ENCODE results near the gene RIC8B. TPM values are rescaled to one million over a fixed set of nuclear protein-coding genes. Genes with fewer than 3 reads are reported as not detected.
A peak's percentile ranks its signal among the peaks of the same experiment; 100 is the strongest.

Gene RIC8B
- total RNA-seq, 1 donor from 2014 or later = 16.7 TPM

DNA sequence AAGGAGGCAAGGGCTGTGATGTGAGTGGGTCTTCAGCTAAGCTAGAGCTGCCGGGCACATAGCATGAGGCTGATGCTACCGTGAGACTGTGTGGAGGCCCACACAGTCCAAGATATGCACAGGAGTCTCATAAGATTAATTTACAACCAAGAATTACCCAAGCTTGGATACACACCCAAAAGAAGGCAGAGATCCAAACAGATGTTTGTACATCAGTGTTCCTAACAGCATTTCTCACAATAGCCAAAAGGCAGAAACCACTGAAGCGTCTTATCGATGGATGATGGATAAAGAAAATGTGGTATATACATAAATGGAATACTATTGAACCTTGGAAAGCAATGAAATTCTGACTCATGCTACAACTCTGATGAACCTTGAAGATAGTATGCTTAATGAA lies 40.8 kb upstream of the RIC8B start:
- DNase-seq (no peak), ATAC-seq (no peak)
- no peak overlapping the region for H3K27ac ChIP-seq
- intact Hi-C loops (cut with DNase I) = no loop called here
- no peaks in the 10 kb centered on the region for H3K9me3 ChIP-seq
- H3K27me3 ChIP-seq (ENCODE audit: low read depth) = no peaks in the 10 kb centered on the region
- H3K36me3 ChIP-seq = no peaks in the 10 kb centered on the region
- no peak overlapping the region for H3K4me3 ChIP-seq
- TF ChIP-seq, protein P1, sequence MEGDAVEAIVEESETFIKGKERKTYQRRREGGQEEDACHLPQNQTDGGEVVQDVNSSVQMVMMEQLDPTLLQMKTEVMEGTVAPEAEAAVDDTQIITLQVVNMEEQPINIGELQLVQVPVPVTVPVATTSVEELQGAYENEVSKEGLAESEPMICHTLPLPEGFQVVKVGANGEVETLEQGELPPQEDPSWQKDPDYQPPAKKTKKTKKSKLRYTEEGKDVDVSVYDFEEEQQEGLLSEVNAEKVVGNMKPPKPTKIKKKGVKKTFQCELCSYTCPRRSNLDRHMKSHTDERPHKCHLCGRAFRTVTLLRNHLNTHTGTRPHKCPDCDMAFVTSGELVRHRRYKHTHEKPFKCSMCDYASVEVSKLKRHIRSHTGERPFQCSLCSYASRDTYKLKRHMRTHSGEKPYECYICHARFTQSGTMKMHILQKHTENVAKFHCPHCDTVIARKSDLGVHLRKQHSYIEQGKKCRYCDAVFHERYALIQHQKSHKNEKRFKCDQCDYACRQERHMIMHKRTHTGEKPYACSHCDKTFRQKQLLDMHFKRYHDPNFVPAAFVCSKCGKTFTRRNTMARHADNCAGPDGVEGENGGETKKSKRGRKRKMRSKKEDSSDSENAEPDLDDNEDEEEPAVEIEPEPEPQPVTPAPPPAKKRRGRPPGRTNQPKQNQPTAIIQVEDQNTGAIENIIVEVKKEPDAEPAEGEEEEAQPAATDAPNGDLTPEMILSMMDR (IDR thresholded peaks at IDR 0.05) = no peak
- H3K4me1 ChIP-seq = no peaks in the 10 kb centered on the region

DNA sequence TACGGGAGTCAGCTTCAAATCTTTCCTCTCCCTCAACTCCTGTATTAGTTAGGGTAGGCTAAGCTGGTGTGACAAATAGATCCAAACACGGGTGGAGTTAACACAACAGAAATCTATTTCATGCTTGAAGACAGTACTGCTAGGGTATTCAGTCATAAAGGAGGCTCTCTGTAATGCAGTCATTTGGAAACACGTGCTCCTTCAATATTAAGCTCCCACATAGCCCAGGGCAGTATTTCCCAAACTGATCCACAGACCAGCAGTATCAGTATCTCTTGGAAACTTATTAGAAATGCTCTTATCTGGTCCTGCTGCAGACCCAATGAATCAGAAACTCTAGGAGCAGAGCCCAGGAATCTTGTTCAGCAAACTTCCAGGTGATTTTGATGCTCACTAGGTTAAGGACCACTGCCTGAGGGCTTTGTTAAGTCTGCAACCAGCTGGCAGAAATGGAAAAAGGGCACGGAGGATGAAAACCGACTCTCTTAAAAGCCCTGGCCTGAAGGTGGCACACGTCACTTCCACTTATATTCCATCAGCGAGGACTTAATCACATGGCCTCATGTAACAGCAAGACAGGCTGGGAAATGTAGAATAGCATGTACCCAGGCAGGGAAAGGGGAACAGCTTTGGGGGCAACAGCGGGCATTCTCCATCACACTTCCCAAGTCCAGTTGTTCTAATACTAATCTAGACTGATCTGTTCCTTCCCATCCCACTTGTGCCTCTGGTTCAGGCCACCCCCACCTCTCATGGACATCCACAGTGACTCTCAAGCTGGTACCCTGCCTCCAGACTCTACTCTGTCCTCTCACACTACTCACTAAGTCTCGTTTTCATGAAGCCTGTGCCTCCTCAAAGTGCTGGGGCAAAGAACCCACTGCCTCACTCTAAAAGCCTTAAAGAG lies 38.2 kb upstream of the RIC8B start:
- Histone ChIP-seq H3K36me3 (no peaks in the 10 kb centered on the region), H3K27me3 (ENCODE audit: low read depth) (no peaks in the 10 kb centered on the region), H3K4me3 (no peak overlapping the region), H3K4me1 (no peaks in the 10 kb centered on the region), H3K9me3 (no peaks in the 10 kb centered on the region), H3K27ac (no peak overlapping the region)
- intact Hi-C loops (cut with DNase I) = no loop called here
- TF ChIP-seq, protein P1 (IDR thresholded peaks at IDR 0.05) = no peak
- ATAC-seq (peak; percentile 37 to 60), DNase-seq (no peak)

DNA sequence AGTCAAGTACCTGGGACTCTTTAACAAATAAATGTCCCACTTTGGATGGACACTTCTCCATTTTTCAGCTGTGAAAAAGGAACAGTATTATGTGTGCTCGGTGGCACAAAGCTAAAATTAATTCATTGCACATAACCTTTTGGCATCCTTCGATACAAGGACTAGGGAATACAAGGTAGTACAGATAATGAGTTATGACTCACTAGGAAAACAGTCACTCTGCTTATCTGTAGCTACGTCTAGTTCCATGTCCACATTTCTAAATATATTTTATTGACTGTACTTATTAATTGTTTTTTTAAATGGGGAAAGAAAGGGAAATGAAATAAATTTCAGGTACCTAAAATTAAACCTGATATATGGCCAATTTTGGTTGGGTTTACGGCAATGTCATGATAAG lies 35.2 kb upstream of the RIC8B start:
- DNase-seq (no peak), ATAC-seq (peak in 1 of 2 donors; percentile 49)
- no peak overlapping the region for H3K27ac ChIP-seq
- H3K36me3 ChIP-seq = no peaks in the 10 kb centered on the region
- no peaks in the 10 kb centered on the region for H3K27me3 ChIP-seq (ENCODE audit: low read depth)
- no peaks in the 10 kb centered on the region for H3K9me3 ChIP-seq
- H3K4me3 ChIP-seq = no peak overlapping the region
- TF ChIP-seq, protein P1 (IDR thresholded peaks at IDR 0.05) = no peak
- no peaks in the 10 kb centered on the region for H3K4me1 ChIP-seq
- intact Hi-C loops (cut with DNase I) = no loop called here

DNA sequence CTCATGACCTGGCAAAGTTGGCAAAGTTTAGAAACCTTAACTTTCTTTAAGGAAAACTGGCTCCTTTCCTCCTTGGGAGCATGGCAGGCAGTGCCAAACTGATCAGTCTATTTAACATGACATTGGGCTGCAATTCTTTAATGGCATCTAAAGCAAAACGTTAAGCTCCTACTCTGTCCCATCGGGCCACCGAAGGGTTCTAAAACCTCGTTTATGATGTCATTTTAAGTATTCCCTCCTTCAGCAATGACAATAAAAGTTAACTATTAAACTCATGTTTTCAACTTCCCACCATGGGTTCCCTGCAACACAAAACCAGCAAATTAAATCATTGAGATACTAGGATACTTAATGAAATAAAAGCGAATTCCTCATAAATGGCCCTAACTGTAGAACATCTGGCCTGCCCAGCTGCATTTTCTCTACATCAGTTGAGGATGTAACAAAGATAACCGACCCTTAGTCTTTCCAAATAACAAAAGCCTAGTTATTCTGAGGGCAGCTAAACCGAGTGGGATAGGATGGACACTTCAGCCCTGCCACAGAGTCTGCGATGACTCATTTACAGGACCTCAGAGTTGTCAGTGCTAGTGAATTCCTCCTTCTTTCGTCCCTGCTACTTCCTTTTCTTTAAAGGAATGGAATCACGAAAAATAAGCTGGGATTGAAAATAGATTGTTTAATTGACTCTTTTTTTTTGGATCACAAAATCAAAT lies 34.5 kb upstream of the RIC8B start:
- DNase-seq = no peak
- peak; percentile 43 to 58 for ATAC-seq
- Histone ChIP-seq H3K36me3 (no peaks in the 10 kb centered on the region), H3K4me1 (no peaks in the 10 kb centered on the region), H3K27me3 (ENCODE audit: low read depth) (no peaks in the 10 kb centered on the region), H3K4me3 (no peak overlapping the region), H3K27ac (no peak overlapping the region), H3K9me3 (no peaks in the 10 kb centered on the region)
- TF ChIP-seq, protein P1 (IDR thresholded peaks at IDR 0.05) = no peak
- intact Hi-C loops (cut with DNase I) = no loop called here

DNA sequence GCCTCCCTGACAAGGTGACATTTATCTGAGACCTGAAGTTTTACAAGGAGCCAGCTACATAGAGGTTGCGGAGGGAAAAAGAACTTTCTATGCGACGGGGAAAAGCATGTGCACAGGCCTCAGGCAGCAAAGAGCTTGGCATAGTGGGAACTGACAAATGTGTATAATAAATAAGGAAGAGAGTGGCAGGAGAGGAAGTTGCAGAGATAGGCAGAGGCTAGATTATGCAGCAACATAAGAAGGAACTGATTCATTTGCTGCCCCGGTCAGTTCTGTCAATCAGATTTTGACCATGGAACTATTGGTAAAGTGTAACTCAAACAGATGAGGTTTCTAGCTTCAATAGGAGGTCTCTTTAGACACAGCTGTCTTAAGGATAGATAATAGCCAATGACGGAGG lies 33.7 kb upstream of the RIC8B start:
- ATAC-seq = peak; percentile 55 to 58
- TF ChIP-seq, protein P1 (IDR thresholded peaks at IDR 0.05) = no peak
- intact Hi-C loops (cut with DNase I) = no loop called here

More for the DNA sequence above, 33.7 kb upstream of the RIC8B start:
- H3K4me3 ChIP-seq = no peak overlapping the region
- H3K4me1 ChIP-seq = no peaks in the 10 kb centered on the region
- no peaks in the 10 kb centered on the region for H3K9me3 ChIP-seq
- no peak overlapping the region for H3K27ac ChIP-seq
- H3K36me3 ChIP-seq = no peaks in the 10 kb centered on the region
- no peak for DNase-seq
- H3K27me3 ChIP-seq (ENCODE audit: low read depth) = no peaks in the 10 kb centered on the region
